Measurements from ENCODE around the gene SORCS2. TPM values are rescaled to one million over a fixed set of nuclear protein-coding genes. Genes with fewer than 3 reads are reported as not detected.

Gene SORCS2
- total RNA-seq, 1 donor from 2014 or later, result 7.2 TPM

- Histone ChIP-seq H3K9me3 (no peaks in the 10 kb centered on the region), H3K4me1 (no peaks in the 10 kb centered on the region), H3K27ac (no peak overlapping the region), H3K4me3 (no peak overlapping the region), H3K27me3 (peaks cover 12% of the 10 kb centered on the region), H3K36me3 (no peaks in the 10 kb centered on the region)
- TF ChIP-seq CTCF (IDR thresholded peaks at IDR 0.05), result no peak
- no peak for ATAC-seq
- intact Hi-C loops (cut with DNase I), result no loop called here
- no peak for DNase-seq
These were observed 337.7 kb downstream of the SORCS2 start for GRCh38 chr4:7530082-7530481.

GRCh38 chr4:7530932-7531639 is 338.7 kb downstream of the SORCS2 start:
- intact Hi-C loops (cut with DNase I), result no loop called here
- H3K27ac ChIP-seq, result no peak overlapping the region
- ATAC-seq, result no peak
- no peaks in the 10 kb centered on the region for H3K36me3 ChIP-seq
- H3K4me3 ChIP-seq, result no peak overlapping the region
- H3K9me3 ChIP-seq, result no peaks in the 10 kb centered on the region
- H3K4me1 ChIP-seq, result no peaks in the 10 kb centered on the region
- no peak for TF ChIP-seq CTCF (IDR thresholded peaks at IDR 0.05)
- DNase-seq, result no peak
- H3K27me3 ChIP-seq, result peaks cover 8% of the 10 kb centered on the region

- no peak overlapping the region for H3K4me3 ChIP-seq
- peaks cover 8% of the 10 kb centered on the region for H3K27me3 ChIP-seq
- no peaks in the 10 kb centered on the region for H3K4me1 ChIP-seq
- ATAC-seq, result no peak
- no peak overlapping the region for H3K27ac ChIP-seq
- intact Hi-C loops (cut with DNase I), result no loop called here
- no peak for TF ChIP-seq CTCF (IDR thresholded peaks at IDR 0.05)
- no peaks in the 10 kb centered on the region for H3K9me3 ChIP-seq
- DNase-seq, result no peak
- H3K36me3 ChIP-seq, result no peaks in the 10 kb centered on the region
These were observed 339.3 kb downstream of the SORCS2 start for GRCh38 chr4:7531640-7531994.

GRCh38 chr4:7532043-7532442 is 339.7 kb downstream of the SORCS2 start:
- no peak for TF ChIP-seq CTCF (IDR thresholded peaks at IDR 0.05)
- Histone ChIP-seq H3K27ac (no peak overlapping the region), H3K36me3 (no peaks in the 10 kb centered on the region), H3K27me3 (peaks cover 8% of the 10 kb centered on the region), H3K4me3 (no peak overlapping the region), H3K4me1 (no peaks in the 10 kb centered on the region), H3K9me3 (no peaks in the 10 kb centered on the region)
- ATAC-seq (no peak), DNase-seq (no peak)
- intact Hi-C loops (cut with DNase I), result no loop called here

- Histone ChIP-seq H3K36me3 (no peaks in the 10 kb centered on the region), H3K27me3 (peaks cover 8% of the 10 kb centered on the region), H3K27ac (no peak overlapping the region), H3K9me3 (no peaks in the 10 kb centered on the region), H3K4me1 (no peaks in the 10 kb centered on the region), H3K4me3 (no peak overlapping the region)
- no peak for DNase-seq
- no peak for ATAC-seq
- no peak for TF ChIP-seq CTCF (IDR thresholded peaks at IDR 0.05)
- intact Hi-C loops (cut with DNase I), result no loop called here
These were observed 340.9 kb downstream of the SORCS2 start for GRCh38 chr4:7533267-7533666.

GRCh38 chr4:7535094-7535493 is 342.8 kb downstream of the SORCS2 start:
- Histone ChIP-seq H3K27me3 (peaks cover 6% of the 10 kb centered on the region), H3K36me3 (no peaks in the 10 kb centered on the region), H3K4me1 (no peaks in the 10 kb centered on the region), H3K9me3 (no peaks in the 10 kb centered on the region), H3K27ac (no peak overlapping the region), H3K4me3 (no peak overlapping the region)
- DNase-seq (no peak), ATAC-seq (no peak)
- intact Hi-C loops (cut with DNase I), result no loop called here
- no peak for TF ChIP-seq CTCF (IDR thresholded peaks at IDR 0.05)
